ENCODE data around the gene COPS3.

DNA sequence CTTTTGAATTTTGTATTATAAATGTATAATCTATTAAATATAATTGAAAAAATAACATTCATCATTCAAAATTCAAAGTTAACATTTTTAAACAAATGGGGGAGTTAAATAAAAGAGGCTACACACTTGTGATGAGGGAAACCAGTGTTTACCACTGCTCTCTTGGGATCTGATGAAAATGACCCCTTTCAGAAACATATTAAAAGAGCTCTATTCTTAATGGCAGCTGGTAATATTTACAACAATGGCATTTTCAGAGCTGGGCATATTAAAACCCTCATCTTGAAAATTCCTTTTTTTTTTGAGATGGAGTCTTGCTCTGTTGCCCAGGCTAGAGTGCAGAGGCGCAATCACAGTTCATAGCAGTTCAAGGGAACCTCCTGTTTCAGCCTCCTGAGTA is 24.7 kb downstream of the COPS3 start:
- TF ChIP-seq, protein P1, sequence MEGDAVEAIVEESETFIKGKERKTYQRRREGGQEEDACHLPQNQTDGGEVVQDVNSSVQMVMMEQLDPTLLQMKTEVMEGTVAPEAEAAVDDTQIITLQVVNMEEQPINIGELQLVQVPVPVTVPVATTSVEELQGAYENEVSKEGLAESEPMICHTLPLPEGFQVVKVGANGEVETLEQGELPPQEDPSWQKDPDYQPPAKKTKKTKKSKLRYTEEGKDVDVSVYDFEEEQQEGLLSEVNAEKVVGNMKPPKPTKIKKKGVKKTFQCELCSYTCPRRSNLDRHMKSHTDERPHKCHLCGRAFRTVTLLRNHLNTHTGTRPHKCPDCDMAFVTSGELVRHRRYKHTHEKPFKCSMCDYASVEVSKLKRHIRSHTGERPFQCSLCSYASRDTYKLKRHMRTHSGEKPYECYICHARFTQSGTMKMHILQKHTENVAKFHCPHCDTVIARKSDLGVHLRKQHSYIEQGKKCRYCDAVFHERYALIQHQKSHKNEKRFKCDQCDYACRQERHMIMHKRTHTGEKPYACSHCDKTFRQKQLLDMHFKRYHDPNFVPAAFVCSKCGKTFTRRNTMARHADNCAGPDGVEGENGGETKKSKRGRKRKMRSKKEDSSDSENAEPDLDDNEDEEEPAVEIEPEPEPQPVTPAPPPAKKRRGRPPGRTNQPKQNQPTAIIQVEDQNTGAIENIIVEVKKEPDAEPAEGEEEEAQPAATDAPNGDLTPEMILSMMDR (IDR thresholded peaks at IDR 0.05) = no peak
- TF ChIP-seq POLR2A (IDR thresholded peaks at IDR 0.05) = no peak
